Middle frontal gyrus (tissue), 1 donor: ENCODE data around the gene TMIGD1.

ENCODE experiments used
- DNase-seq: peaks from one replicate; pipeline ENCODE4 v3.0.0-alpha.2; 2015; ENCODE audit warnings: low spot score; ENCODE audit errors: extremely low spot score

The TMIGD1 gene, protein sequence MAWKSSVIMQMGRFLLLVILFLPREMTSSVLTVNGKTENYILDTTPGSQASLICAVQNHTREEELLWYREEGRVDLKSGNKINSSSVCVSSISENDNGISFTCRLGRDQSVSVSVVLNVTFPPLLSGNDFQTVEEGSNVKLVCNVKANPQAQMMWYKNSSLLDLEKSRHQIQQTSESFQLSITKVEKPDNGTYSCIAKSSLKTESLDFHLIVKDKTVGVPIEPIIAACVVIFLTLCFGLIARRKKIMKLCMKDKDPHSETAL

DNA sequence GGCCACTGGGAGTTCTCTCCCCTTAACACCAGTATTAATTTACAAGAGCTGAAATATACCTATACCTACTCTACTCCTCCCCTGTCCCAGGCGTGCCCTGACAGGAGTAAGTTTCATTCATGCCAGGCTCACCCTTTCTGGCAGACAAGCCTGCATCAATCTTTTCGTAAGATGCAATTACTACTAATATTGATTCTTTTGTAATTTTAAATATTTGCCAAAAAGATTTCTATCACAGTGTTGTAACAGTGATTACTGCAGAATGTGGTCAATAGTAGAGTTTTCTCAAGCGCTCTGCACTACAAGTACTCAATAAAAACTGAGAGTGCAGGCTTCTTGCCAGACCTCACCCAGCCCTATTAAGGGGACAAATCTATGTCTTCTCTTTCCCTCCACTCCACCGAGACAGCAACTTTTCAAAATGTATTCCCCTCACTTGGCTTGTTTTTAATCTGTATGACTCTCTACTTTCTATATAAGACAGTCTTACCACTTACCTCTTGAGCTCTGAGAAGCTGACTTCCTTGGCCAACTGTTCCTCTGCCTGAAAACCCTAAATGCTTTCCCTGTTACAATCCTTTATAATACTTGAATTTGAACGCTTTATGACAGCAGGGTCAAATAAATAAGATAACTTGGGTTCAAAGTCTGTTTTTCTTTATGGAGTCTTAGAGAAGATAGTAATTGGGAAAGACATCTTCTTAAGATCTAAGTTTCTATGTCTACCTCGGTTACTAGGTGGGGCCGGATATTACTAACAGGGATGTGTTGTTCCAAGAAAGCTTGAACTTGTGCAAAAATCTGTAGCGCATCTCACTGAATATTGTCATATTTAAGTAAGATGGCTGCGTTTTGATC is at the start of gene TMIGD1:
Gene TMIGD1, minus strand, starts transcription at position 555 of the 858 bp plus-strand sequence. CDS start 1,924 bp downstream, outside the sequence.
- no peak for DNase-seq

DNA sequence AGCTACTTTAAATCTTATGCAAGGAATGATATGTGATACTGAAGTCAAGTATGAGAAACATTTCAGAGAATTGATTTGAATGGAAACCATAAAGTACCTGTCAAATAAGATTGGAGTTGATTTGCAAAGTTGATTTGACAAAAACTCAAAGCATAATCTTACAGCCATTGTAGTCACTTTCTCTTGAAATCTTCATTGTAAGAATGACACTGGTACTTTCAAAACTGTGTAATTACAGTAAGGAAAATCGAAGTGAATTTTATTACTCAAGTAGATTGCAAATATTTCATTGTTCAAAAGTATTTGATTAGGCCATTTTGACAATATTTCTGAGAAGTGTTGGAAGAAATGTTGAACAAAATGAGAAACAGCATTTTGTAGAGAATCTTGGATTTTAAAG is 48.5 kb upstream of the TMIGD1 start:
- DNase-seq = no peak

DNA sequence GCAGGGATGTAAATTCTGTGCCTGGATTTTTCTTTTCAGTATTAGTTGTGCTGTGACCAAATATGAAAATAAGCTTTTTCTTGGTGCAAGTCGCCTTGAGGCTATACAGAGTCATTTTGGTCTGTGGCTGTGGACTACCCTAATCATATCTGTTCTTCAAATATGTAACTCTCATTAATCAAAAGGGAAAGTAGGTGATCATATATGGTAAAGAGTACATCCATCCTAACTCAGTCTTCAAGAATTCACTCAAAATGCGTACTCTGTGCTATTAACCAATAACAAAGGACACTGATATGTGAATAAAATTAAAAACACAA is 47.4 kb upstream of the TMIGD1 start:
- DNase-seq = no peak

DNA sequence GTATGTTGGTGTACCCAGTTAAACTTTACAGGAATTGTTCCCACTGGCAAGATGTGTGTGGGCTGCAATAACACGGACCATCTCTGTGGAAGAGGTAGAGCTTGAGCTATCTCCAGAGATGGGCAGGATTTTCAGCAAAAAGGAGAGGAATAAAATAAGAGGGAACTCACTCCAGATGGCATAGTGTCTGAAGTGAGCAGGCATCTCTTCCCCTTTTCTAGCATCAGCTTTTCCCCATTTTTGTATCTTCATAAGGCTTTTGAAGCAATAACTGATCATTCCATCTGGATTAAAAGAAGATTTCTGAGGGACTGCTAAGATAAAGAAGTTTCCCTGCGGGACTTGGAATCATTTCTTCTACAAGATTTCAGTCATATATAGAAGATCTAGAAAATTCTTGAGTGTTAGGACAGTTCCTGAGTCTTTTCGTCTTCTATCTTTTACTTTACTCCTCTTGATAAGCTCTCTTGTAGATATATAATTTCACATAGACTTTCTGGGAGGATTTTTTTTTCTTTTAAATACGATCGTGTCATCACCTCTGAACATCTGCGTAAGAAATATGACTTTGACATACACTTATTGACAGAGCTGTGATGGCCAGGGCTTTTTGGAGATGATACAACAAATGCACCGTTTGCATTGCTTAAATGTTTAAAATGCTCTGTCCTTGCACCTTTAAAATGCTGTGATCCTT is 46.9 kb upstream of the TMIGD1 start:
- DNase-seq = no peak

DNA sequence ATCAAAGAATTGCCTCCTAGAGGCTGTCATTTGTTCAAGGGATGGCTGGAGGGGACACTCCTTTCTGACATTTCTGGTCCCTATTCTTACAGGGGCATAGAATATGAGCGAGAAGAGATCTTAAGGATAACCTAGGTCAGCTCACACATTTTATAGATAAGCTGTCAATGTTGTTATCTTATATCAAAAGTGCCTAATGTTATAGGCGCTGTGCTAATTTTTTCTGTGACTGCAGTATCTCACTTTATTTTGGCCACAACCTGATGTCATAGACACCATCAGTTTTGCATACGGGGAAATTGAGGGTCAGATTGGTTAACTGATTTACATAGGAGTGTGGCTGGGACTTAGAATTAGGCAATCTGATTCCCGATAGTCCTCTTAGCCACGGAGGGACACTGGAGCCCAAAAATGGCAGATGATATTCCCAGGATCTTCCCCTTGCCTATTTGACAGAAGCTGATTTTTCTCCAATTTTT is 46.1 kb upstream of the TMIGD1 start:
- no peak for DNase-seq

DNA sequence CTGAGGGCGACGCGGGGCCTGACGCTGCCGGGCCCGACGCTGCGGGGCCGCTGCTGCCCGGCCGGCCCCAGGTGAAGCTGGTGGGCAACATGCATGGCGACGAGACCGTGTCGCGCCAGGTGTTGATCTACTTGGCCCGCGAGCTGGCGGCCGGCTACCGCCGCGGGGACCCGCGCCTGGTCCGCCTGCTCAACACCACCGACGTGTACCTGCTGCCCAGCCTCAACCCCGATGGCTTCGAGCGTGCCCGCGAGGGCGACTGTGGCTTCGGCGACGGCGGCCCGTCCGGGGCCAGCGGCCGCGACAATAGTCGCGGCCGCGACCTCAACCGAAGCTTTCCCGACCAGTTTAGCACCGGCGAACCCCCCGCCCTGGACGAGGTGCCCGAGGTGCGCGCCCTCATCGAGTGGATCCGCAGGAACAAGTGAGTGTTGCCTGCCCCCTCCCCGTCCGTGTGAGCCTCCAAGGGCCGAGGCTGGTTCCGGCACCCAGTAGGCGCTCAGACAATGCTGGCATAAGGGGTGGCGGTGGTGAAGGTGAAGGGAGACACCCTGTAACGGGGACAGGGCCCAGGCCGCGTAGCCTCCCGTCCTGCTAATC is 45.5 kb upstream of the TMIGD1 start:
- no peak for DNase-seq

DNA sequence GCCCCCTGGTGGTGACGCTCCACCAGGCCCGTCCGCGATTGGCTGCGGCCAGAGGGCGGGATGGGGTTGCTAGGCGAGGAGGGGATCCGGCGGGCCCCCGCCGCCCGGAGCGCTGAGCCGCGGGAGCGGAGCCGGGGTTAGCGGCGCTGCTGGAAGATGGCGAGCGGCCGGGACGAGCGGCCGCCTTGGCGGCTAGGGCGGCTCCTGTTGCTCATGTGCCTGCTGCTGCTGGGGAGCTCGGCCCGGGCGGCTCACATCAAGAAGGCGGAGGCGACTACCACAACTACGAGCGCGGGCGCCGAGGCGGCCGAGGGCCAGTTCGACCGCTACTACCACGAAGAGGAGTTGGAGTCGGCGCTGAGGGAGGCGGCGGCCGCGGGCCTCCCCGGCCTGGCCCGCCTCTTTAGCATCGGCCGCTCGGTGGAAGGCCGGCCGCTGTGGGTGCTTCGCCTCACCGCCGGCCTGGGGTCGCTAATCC is 45.0 kb upstream of the TMIGD1 start, which contains the start of gene CPD:
Gene CPD, plus strand, starts transcription at position 103 of the 478 bp plus-strand sequence. Its CDS starts 54 bp downstream, at position 157.
- peak; percentile 94 for DNase-seq

DNA sequence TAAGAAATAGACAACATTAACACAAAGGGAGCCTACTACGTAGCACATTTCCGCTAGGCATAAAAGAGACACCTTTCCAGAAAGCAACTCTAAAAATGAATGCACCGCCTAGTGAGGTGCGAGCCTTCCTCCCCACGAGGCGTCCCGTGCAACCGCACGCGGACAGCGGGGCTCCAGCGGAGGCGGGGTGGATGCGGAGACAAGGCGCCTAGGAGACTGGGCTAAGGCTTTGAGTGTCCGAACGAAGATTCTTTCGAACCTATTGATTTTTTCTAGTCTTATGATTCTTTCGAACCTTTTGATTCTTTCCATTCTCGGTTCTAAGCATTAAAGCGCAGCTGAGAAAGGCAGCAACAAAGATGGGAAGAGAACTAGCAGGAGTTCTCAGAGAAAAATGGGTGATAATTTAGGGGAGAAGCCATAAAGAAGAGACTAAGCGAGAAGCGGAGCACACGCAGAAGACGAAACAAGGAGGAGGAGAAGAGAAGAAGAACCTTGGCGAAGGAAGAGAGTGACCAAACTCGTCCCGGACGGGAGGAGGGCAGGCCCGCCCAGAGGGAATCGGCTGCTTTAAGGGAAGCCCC is 44.5 kb upstream of the TMIGD1 start:
- no peak for DNase-seq

DNA sequence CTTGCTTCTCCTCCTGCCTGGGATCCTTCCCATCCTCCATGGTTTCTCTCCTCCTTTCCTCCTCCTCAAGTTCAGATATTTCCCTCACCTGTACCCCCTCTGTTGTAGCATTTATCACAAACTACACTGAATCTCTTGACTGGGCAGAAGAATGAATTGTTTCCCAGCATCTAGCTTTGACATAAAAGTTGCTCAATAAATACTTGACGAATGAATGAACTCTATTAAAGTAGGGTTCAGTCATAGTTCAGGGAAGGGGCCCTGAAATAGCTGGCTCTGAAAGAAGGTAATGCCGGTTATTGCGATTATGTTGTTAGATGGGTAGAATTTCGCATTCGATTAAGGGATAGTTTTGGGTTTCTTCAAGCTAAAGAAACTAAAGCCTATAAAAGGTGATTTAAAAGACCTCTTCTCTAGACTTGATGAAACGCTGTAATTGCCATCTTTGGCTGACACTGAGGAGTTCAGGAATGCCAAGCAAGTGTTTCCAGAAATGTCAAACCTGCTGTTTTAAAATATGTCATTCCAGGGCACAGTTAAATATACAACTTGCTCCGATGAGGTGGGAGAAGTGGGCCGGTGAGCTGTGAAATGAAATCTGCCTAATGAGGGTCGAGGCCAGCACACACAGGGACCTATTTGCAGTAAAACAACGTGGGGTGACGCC is 43.9 kb upstream of the TMIGD1 start:
- DNase-seq = no peak

DNA sequence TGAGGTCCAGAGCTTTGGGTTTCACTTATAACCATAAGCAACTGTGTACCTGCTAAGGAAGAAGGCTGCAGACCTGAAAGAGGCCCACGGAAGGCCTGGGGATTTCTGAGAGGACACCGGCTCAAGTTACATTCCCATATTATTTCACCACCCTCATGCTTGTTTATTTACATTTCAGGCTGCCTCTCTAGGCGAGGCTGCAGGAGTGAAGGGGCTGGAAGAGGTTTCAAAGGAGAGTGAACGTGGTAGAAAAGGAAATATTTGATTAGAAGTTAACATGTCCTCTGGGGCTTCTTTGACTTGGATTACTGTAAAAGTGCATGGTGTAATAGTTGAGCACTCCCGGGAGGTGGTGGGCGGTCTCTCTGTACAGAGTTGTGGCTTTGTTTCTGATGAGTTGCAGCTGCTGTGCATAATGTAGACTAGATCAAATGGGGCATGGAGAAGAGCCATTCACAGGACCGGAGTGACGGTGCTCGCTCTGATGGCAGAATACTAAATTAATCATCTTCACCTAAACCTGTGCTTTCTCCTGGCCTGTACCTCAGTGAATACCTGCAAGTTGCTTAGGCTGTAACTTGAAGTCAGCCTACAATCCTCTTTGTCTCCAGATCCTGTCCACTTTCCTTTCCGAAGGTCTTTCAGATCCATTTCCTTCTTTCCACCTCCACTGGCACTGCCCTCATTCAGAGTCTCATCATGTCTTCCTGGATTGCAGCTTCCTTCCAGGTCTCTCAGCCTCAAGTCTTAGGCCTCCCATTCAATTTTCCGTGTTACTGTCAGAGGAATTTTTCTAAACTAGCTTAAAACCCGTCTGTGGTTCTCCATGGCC is 43.0 kb upstream of the TMIGD1 start:
- no peak for DNase-seq

DNA sequence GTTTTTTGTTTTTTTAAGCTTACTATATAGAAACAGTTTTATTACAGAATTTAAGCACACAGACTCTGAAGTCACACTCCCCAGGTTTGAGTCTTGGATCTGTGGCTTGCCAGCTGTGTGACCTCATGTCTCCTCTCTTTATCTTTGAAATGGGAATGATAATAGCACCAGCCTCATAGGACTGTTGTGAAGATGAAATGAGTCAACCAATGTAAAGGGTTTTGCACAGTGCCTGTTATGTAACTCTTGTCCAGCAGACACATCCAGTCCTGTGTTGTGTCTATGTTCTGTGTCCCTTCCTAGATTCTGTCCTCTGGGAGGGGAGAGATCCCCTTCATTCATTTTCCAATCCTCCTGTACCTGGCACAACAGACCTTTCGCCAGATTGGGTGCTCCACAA is 41.8 kb upstream of the TMIGD1 start:
- no peak for DNase-seq

DNA sequence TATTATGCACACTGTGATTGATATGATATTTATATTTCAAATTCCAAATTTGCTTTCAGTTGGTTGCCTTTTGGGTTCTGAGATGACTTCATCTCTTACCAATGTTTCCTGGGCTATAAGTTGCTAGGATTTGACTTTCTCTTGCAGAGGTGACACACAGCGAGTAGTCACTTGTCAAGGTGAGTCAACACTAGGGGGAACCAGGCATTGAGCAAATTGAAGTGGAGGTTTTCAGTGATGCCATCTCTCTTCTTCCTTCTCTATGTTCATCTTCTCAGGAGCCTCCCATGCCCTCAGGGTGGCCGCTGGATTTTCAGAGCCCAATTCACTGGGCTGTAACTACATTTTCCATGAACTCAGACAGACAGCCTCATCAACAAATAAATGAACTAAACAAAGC is 38.9 kb upstream of the TMIGD1 start:
- no peak for DNase-seq

DNA sequence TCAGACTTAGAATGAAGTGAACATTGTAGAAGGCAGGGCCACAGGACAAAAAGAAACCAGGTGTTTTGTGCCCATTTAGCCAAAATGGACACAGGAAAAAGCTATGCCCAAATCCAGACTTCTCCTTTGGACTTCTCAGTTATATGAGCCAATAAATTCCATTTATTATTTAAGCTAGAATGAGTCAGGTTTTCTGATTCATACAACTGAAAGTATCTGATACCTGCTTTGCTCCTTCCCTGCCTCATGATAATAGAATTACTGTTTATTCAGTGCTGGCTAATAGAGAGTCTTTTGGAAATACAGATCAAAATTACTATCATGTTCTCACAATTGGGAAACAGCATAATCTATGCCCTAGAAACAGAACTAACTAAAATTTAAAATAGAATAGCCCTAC is 36.1 kb upstream of the TMIGD1 start:
- no peak for DNase-seq

DNA sequence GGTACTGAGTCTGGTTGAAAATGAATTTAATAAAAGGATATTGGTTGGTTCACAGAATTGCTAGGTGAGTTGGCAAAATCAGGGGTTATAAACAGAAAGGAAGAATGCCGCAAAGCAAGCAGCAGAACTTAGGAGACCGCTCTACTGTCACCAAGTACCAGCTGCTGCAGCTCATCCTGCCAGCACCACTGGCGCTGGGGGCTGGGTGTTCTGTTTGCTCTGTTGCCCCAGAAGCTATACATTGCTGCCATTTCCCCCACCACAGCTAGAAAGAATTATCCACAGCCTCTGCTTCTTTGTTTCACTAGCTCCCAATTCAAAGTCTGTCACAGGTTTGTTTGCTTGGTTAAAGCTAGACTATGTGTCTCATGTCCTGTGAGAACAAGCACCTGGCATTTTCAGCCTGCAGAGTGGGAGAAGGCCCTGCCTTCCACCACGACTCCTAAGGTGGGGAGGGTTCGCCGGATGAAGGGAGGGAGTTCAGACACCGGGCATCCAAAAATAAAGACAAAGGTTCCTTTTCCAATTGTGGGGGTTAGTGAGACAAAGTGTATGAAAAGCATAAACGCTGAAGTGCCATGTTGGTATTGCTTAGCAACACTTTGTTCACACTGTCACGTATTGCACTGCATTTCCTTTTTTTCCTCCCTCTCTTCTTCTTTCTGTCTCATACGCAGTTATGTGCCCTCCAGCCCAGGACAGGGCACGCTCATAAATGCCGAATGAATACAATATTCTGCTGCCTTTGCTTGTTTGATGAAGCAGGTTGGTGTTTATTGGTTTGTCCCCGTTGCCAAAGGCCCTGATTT is 35.3 kb upstream of the TMIGD1 start:
- DNase-seq = no peak

DNA sequence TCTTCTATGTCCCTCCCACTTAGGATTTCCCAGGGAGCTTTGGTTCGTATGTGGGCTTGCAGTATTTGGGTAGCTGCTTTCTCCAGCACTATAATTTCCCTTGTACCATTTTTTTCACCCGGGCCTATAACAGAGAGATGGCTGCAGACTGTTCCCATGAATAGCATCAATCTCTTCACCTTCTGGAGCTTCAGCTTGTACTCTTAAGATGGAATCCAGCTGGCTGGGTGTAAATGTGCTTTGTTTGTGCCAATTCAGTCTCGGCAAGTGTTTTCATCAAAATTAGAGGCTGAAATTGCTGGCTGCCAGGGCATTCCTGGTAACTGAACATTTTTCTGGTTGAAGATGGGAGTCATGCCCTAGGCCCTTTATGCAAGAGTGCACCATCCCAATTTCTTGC is 32.7 kb upstream of the TMIGD1 start:
- DNase-seq = peak; percentile 52

DNA sequence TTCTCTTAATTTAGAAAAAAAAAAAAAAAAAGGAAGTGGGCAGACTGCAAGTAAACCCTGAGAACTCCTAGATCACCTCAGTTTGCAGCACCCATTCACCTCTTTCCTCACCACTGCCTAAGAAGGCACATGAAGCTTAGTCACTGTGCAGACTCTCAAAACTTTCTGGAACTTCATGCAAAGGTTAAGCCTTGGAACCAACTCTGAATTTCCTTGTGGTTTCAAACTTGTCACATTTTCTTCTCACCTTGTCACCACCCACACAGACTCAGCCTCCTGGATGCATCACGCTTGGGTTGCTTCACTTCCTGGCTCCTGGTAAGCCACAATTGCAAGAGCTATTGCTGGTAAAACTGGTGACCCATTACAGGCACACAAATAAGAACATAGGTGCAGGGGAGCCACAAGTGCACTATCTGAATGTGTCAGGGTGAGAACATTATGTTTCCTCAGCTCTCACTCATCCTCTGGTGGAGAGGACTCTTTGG is 29.9 kb upstream of the TMIGD1 start:
- no peak for DNase-seq

DNA sequence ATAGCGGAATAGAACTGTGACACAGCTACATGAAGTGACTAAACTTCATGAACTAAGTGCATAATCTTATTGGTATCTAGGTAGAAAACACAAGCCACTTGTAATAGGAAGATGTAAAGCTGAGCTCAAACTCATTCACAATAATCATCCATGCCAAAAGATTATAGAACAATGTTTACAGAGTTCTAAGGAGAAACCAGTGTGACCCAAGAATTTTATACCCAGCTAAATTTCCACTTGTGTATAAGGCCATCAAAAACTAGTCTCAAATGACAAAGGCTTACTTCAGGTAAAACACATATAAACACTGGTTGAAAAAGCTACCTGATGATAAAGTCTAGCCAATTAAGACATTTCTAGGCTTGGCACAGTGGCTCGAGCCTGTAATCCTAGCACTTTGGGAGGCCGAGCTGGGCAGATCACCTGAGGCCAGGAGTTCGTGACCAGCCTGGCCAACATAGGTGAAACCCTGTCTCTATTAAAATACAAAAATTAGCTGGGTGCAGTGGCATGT is 28.0 kb upstream of the TMIGD1 start:
- DNase-seq = no peak

DNA sequence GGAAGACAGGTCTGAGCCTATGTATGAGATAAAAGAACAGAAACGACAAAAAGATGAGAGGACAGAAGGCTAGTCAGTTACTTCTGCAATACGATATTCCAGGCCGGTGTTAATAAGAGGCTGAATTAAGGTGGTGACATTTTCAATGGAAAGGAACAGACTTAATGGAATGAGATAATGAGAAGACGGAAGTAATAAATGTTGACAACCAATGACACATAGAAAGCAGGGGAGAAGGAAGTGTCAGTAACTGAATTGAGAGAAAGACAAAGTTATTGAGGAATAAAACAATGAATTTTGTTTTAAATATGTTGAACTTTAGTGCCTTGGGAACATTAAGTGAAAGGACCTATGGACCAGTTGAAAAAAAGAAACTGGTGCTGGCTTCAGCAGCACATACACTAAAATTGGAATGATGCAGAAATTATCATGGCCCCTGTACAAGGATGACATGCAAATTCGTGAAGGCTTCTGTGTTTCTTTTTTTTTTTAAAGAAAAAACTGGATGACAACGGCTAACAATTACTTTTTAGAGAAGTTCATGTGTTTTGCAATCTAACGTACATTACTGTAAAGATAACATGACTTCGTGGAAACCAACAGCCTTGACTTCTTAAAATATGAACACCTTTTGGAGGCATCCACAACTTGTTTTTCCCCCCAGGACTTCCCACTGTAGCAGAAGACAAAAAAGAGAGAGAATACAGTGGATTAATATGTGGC is 26.4 kb upstream of the TMIGD1 start:
- DNase-seq = no peak
